ENCODE results near the gene DMP1.
A peak's percentile ranks its signal among the peaks of the same experiment; 100 is the strongest.

DMP1 gene, protein sequence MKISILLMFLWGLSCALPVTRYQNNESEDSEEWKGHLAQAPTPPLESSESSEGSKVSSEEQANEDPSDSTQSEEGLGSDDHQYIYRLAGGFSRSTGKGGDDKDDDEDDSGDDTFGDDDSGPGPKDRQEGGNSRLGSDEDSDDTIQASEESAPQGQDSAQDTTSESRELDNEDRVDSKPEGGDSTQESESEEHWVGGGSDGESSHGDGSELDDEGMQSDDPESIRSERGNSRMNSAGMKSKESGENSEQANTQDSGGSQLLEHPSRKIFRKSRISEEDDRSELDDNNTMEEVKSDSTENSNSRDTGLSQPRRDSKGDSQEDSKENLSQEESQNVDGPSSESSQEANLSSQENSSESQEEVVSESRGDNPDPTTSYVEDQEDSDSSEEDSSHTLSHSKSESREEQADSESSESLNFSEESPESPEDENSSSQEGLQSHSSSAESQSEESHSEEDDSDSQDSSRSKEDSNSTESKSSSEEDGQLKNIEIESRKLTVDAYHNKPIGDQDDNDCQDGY

DNA sequence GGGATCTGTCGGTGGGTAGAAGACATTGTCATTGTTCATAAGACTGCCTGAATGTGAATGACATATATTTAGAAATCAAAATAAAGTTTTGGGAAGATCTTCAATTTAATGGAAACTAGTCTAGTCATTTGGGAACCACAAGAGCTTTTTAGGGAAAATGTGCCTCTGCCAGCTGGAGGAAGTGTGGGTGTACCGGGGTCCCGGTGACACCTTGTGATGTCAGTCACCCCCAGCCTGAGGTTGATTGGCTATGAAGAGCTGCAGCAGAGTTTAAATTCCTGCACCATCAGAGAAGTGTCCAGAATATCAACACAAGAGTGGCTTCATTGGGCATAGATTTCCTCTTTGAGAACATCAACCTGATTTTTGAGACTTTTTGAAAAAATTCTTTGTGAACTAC lies at the start of gene DMP1:
Gene DMP1, plus strand, starts transcription at position 301 of the 400 bp plus-strand sequence. CDS start 6,213 bp downstream, outside the sequence.
- DNase-seq (ENCODE audit: low read depth): no peak

DNA sequence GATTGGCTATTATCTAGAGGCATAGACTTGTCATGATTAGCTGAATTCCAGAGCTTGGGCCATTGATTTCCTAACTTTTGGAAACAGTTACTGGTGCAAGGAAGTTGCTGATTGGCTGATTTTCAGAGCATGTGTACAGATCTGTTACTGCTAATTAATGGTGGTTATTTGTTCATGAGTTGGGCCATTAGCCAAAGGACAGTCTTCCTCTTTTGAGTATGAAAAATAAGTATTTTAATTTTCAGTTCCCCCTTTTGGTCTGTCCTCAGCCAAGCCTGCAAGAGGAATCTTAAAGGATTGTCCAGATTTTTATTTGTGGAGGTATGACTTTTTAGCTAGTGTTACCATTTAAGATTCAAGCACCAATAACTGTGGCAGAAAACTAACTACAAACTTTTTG lies 48.7 kb upstream of the DMP1 start:
- DNase-seq (ENCODE audit: low read depth): no peak

DNA sequence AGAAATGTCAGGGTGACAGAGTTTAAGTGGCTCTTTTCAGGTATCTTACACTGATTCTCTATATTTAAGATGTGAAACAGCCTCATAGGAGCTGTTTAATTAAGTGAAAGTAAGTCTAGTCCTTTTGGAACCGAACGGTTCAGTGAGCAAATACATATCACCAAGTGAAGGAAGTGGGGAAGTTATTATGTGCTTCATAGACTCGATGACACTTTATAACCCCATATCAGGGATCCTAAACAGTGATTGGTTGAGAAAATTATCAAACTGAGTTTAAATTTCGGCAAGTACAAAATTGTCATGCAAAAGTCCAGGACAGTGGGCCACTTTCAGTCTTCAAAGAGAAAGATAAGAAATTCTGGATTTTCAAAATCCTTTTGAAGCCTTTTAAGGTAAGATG lies 41.9 kb upstream of the DMP1 start, which contains the start of gene DSPP:
Gene DSPP, plus strand, starts transcription at position 301 of the 400 bp plus-strand sequence. CDS start 2,380 bp downstream, outside the sequence.
- no peak for DNase-seq (ENCODE audit: low read depth)

DNA sequence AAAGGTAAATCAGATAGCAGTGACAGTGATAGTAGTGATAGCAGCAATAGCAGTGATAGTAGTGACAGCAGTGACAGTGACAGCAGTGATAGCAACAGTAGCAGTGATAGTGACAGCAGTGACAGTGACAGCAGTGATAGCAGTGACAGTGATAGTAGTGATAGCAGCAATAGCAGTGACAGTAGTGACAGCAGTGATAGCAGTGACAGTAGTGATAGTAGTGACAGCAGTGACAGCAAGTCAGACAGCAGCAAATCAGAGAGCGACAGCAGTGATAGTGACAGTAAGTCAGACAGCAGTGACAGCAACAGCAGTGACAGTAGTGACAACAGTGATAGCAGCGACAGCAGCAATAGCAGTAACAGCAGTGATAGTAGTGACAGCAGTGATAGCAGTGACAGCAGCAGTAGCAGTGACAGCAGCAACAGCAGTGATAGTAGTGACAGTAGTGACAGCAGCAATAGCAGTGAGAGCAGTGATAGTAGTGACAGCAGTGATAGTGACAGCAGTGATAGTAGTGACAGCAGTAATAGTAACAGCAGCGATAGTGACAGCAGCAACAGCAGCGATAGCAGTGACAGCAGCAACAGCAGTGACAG lies 35.7 kb upstream of the DMP1 start:
- DNase-seq (ENCODE audit: low read depth): no peak

DNA sequence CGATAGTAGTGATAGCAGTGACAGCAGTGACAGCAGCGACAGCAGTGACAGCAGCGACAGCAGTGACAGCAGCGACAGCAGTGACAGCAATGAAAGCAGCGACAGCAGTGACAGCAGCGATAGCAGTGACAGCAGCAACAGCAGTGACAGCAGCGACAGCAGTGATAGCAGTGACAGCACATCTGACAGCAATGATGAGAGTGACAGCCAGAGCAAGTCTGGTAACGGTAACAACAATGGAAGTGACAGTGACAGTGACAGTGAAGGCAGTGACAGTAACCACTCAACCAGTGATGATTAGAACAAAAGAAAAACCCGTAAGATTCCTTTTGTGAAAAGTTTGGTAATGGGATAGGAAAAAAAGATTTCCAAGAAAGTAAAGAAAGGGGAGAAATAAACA lies 33.8 kb upstream of the DMP1 start:
- DNase-seq (ENCODE audit: low read depth): no peak

DNA sequence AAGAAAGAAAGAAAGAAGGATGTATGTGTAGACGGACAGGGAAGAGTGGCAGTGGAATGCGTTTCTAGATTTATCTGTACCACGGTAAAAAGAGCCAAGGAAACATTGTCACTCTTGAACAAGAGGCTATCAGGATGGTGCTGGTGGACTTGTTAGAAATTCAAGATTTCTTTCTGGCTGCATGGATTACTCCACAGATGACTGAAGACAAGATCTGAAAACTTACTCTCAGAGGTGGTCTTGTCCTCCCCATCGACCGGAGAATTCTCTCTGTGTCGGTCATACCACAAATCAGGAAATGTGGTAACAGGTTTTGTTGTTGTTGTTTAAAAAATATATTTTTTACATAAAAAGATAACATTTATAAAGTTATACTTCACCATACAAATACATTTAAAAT lies 30.0 kb upstream of the DMP1 start:
- no peak for DNase-seq (ENCODE audit: low read depth)

DNA sequence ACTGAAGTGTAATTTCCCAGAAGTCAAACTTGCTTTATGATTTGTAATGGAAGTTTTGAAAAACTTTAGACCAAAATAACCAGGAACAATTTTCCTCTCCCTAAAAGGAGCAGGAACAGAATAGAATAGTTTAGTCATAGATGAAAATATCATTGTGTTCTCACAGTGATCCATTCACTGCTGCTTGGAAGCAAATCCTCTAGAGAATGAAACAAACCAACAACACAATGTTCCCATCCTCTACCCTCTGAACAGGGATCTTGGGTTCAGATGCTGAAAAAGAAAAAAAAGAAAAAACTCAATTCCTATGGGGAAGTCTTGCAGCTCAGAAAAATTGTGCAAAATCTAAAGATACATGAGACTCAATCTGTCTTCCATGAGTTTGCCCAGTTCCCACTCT lies 29.6 kb upstream of the DMP1 start:
- DNase-seq (ENCODE audit: low read depth): no peak

DNA sequence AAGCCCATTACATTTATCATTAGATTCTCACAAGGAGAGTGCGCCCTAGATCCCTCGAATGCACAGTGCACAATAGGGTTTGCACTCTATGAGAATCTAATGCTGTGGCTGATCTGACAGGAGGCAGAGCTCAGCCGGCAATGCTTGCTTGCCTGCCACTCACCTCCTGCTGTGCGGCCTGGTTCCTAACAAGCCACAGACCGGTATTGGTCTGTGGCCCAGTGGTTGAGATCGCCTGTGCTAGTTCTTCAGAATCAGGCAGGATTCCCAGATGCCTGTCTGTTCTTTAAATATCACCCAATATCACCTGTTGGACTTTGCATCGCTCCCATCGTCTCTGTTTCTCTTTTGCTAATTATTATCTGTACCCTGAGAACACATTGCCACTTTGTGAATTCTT lies 27.8 kb upstream of the DMP1 start:
- no peak for DNase-seq (ENCODE audit: low read depth)

DNA sequence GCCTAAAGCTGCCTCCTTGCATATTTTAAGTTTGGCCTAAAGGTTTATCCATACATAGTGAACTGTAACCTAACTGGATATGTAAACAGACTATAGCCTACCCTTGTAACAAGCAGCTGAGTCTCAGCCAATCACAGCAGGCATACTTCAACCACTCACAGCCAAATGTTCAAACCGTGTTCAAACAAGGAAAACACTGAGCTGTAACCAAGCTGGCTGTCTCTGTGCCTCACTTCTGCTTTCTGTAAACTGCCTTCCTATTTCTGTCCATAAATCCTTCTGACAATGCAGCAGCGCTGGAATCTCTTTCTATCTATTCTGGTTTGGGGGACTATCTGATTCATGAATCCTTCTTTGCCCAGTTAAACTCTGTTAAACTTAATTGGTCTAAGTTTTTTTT lies 25.4 kb upstream of the DMP1 start:
- DNase-seq (ENCODE audit: low read depth): no peak

DNA sequence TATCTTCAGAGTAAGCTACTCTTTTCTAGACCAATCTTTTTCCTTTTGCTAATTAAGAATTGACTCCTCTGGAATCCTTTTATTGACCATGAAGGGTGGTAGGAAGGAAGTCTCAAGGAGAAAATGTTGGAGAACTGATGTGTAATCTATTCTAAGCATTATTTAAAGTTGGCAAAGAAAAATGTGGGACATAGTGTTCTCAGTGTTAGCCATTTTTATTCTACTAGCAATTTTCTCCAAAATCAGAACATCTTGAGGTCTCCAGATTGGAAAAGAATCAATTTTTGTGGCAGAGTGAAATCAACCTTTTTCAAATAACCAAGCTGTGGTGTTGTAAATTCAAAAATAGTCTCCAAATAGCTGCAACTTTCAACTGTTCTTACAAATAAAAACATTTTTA lies 18.4 kb upstream of the DMP1 start:
- DNase-seq (ENCODE audit: low read depth): no peak

DNA sequence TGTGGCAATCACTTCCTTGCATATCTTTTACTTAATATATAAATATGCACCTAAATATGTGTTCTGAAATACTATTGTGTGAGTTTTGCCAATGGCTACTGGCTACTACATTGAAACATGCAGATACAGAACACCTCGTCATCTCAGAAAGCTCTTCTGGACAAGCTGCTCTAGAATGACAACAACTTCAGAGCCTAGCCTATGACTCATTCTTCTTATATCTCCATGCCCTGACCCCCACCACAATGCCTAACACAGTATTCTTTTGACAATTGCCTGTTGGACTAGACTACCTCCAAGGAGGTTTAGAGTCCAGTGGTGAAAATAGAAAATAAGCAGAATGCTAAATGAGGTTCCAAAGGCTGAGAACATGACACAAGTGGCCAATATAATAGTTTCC lies 17.6 kb upstream of the DMP1 start:
- peak; percentile 73 for DNase-seq (ENCODE audit: low read depth)

DNA sequence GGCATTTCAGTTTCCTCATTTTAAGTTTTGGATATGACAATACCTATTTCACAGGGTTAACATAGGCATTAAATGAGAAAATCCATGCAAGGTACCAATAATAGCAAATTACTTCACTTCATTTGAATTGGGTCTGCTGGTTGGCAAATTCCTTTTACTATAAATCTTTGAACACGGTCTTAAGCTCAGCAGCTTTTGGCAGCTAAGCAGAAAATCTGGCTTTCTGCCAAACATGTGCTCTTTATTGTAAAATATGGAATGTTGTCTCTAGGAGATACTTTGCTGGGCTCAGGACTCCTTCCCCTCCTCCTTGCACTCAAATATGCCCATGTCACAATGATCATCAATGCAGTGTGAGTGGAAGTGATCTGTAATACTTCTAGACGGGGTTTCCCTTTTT lies 16.8 kb upstream of the DMP1 start:
- DNase-seq (ENCODE audit: low read depth): peak; percentile 74

DNA sequence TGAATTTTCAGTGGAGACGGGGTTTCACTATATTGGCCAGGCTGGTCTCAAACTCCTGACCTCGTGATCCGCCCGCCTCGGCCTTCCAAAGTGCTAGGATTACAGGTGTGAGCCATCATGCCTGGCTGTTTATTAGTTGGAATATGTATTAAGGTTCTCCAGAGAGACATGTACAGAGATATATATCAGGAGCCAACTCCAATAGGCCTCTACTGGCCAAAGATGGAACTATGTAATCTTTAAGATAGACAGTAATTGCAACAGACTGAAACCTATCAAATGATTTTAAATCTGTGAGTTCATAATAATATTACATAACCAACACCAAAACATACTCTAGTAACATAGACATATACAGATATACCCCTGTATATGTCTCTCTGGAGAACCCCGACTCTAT lies 5.8 kb upstream of the DMP1 start:
- DNase-seq (ENCODE audit: low read depth): no peak

DNA sequence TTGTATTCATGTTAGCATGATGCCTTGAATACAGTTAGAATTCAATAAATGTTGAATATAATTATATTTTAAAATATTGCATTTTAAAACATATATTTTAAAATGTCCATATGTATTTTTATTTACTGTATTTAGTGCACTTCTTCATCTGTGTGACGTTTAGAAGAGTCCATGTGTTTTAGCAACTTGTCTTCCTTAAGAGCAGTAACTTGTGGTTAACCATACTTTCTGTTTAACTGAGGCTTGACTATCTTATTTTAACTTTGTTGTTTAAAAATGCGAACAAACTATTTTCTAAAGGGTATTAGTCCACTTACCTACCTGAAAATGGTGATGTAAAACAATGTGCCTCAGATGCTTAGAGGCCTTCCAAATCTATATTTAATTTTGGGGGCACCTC lies 858 bp downstream of the DMP1 start:
- no peak for DNase-seq (ENCODE audit: low read depth)

DNA sequence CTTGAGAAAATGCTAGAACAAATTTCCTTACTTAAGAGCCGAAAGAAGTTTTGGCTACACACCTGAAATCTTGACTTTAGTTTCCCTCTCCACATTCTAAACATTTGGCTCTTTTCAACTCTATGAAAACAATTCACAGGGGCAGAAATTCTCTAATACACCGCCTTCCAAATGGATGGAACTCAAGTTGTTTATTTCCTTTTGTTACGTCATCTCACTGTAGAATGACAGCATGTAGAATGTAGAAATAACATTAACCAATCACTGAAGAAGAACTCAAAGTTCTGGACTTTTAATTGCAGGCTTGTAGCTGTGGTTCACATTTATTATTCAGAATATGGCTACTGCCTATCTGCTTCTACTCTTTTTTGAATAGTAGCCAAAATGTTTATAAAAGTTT lies 1.9 kb downstream of the DMP1 start:
- no peak for DNase-seq (ENCODE audit: low read depth)

DNA sequence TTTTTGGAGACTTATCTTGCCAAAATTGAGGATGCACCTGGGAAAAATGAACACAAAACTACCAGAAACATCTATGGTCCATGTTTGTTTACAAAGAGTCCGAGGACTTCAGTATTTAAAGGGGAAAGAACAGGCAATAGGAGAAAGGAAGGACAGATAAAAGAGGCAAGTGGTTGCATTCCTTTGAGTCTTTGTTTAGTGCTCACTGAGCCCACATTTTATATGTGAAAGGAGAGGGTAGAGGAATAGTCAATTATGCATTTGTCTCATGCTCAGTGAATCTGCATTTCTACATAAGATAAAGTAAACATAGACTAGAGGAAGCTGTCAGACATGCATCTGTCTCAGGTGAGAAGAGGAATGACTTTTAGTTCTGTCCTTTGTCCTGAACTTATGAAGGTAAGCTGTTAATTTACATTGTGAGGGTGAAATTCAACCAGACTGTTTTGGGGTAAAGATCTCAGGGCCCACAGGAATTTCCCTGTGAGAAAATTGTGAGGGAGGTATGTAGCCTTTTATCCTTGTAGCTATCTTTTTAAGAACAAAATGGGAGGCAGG lies 4.5 kb downstream of the DMP1 start:
- DNase-seq (ENCODE audit: low read depth): no peak

DNA sequence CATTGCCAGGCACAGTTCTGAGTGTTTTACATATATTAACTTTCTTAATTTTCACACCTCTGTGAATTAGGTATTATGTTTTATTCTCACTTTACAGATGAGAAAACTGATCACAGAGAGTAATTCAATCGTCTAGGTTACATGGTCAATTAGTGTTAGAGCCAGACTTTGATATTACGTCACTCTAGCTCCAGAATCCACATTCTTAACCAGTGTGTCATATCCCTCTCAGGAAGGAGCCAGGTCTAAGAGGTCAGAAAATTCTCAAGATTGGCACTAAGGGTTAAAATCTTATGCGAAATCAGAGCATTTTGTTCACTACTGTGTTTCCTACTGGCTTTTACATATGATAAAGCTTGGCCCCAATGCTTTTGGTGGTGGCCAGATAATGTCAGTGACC lies 7.4 kb downstream of the DMP1 start:
- DNase-seq (ENCODE audit: low read depth): peak; percentile 79

DNA sequence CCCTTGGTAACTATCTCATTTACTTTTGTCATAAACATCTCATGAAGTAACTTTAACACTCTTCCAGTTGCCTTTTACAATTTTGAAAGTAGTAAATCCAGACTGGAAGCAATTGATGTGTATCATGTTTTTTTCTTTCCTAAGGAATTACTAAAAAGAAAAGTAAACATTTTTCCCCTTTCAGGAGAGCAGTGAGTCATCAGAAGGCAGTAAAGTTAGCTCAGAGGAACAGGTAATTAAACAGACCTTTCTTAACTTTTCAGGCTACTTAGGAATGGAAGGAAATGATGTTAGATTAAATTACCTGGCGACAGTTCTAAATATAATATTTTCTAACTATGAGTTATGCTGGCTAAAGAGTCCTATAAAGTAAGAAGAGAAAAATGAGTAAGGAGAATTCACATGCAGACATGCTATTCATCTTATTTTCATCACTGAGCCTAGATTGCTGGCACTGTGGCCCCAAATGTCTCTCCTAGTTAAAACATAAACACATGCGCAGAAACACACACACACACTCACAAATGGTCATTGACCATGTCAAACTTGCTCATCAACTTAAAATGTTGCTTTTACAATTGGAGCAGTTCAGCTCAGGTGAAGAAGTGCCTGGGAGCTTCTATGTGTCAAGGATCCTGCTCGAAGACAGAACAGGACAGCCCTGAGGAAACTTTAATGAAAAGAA lies 9.3 kb downstream of the DMP1 start:
- peak; percentile 10 for DNase-seq (ENCODE audit: low read depth)

DNA sequence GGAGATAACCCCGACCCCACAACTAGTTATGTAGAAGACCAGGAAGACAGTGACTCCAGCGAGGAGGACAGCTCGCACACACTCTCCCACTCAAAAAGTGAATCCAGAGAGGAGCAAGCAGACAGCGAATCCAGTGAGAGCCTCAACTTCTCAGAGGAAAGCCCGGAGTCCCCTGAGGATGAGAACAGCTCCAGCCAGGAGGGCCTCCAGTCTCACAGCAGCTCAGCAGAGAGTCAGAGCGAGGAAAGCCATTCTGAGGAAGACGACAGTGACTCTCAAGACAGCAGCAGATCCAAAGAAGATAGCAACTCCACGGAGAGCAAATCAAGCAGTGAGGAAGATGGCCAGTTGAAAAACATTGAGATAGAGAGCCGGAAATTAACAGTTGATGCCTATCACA lies 12.8 kb downstream of the DMP1 start:
- no peak for DNase-seq (ENCODE audit: low read depth)

DNA sequence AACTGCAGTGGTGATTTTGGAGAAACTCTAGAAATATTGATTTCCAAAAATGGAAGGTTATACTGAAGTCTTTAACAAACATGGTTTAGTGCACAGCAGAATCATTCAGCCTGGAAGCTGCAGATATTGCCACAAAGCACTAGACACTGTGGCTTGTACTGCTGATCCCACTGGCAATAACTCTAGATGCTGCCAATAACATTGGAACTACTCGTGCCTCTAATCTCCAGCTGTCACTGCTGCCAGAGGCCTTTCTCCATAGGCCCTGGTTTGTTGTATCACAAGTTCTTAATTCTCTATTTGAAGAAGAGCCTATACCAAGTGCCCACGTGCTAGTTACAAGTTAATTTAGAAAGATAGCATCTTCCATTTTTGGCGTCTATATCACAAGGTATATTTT lies 19.3 kb downstream of the DMP1 start:
- no peak for DNase-seq (ENCODE audit: low read depth)

DNA sequence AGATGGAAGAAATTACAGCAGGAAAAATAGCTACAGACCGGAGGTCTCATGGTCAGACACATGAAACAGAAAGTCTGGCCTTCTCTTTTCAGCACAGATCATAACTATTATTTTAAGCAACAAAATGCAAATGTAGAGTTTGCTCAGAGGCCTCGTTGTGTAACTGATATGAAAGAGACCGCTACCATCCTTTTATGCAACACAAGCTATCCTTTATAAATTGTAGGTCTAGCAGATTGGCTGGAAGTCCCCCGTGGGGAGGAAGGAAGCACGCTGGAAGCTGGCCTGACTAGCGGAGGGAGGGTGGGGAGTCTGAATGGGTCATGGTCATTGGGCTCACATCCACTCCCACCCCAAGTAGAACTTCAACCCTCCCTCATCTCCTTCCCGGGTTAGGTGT lies 27.7 kb downstream of the DMP1 start:
- no peak for DNase-seq (ENCODE audit: low read depth)

DNA sequence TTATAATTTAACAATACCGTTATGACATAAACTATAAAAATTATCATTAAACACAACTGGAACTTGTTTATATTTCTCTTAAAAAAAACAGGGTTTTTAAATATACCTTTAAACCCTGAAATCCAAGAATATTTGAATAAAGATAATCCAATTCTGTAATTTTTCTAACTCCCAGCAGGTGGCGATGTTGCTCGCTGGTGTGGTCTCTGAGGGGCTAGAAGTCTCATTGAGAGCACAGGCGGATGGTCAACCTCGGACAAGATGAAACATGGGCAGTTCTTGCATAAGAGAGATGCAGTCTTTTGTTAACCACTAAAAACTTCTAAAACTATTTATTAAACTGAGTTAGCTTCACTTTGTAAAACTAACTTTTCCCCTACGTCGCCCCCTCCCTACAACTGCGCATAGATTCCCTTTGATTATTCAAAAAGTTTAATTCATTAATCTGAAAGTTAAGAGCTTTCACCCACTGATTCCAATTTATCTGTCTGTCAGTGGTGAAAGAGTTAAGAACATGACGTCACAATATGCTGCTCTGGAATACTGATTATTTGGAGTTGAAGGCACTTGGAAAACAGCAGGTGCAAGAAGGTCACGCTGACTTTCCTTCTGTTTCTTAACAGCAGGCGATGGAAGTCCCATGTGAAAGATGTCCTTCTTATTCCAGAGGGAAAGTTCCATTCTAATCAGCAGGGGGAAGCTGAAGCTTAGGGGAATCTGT lies 29.5 kb downstream of the DMP1 start:
- peak; percentile 69 for DNase-seq (ENCODE audit: low read depth)

Measured in iris pigment epithelial cell (primary cell).